Esophagus squamous epithelium (tissue), 5 donors: ENCODE data around the gene ABCB9. TPM values are rescaled to one million over a fixed set of nuclear protein-coding genes. Genes with fewer than 3 reads are reported as not detected.

Experiments used
- DNase-seq: peaks from one replicate; lab custom pipeline; 2025; lab: John Stamatoyannopoulos, UW
- H3K27ac ChIP-seq, 4 donors: fragments of 200-600 bp; sonication (generic); one replicate each; pipeline ENCODE4 v1.5.1; 2016 to 2019; ENCODE audit warnings: mild to moderate bottlenecking in 1 of 4
- H3K27me3 ChIP-seq, 4 donors: fragments of 200-600 bp; sonication (generic); 1 replicate in 3 of 4; 2 replicates in 1 of 4; pipeline versions ENCODE4 v1.5.1 to v1.6.0; 2017 to 2021; ENCODE audit warnings: antibody characterized with exemption in 1 of 4
- H3K36me3 ChIP-seq, 3 donors: fragments of 200-600 bp; sonication (generic); one replicate each; pipeline ENCODE4 v1.5.1; 2016 to 2019
- H3K4me1 ChIP-seq, 3 donors: fragments of 200-600 bp; sonication (generic); one replicate each; pipeline ENCODE4 v1.5.1; 2017 to 2019
- H3K4me3 ChIP-seq, 4 donors: fragments of 200-600 bp; sonication (generic); 1 replicate in 3 of 4; 2 replicates in 1 of 4; pipeline ENCODE4 v1.5.1; 2016 to 2019; ENCODE audit warnings: mild to moderate bottlenecking in 2 of 4, moderate library complexity in 1 of 4
- H3K9me3 ChIP-seq, 3 donors: fragments of 200-600 bp; sonication (generic); one replicate each; pipeline ENCODE4 v1.5.1; 2016 to 2019
- POLR2A ChIP-seq, 4 donors: fragments of 450-650 bp; IDR thresholded peaks; one replicate each; pipeline ENCODE4 v1.6.1; 2017; ENCODE audit warnings: antibody characterized with exemption in 4 of 4, mild to moderate bottlenecking in 4 of 4, moderate library complexity in 3 of 4
- WGBS, 2 donors: methylation state at CpG; one replicate each; pipeline ENCODE4 v1.1.5; 2018; 5-methylcytosine and 5-hydroxymethylcytosine counted together
- intact Hi-C: fragments of 100-400 bp; cut with DNase I; formaldehyde crosslinking; loops from one replicate; pipeline ENCODE4 v1.15.0; 2022
- total RNA-seq, 4 donors: library from RNA; depleted of rRNA; stranded (reverse); fragments of >200 nt; gene quantifications; one replicate each; pipeline ENCODE4 v1.1.0, GENCODE V29; 2016
- TF ChIP-seq, protein P1 (sequence below), 6 experiments: fragments of 450-650 bp in 4 of 6; fragments of 200-600 bp in 2 of 6; sonication (generic) in 2 of 6; IDR thresholded peaks; one replicate each; pipeline ENCODE4 v1.5.1; 2016 to 2019; ENCODE audit warnings: antibody characterized with exemption in 6 of 6, mild to moderate bottlenecking in 4 of 6, moderate library complexity in 4 of 6
- donor health status: DM: yes; HTN: yes; CAD: no.

The ABCB9 gene
- total RNA-seq, 4 donors from 2014 or later, result 2.9 to 5.5 (median 3.3) TPM

DNA sequence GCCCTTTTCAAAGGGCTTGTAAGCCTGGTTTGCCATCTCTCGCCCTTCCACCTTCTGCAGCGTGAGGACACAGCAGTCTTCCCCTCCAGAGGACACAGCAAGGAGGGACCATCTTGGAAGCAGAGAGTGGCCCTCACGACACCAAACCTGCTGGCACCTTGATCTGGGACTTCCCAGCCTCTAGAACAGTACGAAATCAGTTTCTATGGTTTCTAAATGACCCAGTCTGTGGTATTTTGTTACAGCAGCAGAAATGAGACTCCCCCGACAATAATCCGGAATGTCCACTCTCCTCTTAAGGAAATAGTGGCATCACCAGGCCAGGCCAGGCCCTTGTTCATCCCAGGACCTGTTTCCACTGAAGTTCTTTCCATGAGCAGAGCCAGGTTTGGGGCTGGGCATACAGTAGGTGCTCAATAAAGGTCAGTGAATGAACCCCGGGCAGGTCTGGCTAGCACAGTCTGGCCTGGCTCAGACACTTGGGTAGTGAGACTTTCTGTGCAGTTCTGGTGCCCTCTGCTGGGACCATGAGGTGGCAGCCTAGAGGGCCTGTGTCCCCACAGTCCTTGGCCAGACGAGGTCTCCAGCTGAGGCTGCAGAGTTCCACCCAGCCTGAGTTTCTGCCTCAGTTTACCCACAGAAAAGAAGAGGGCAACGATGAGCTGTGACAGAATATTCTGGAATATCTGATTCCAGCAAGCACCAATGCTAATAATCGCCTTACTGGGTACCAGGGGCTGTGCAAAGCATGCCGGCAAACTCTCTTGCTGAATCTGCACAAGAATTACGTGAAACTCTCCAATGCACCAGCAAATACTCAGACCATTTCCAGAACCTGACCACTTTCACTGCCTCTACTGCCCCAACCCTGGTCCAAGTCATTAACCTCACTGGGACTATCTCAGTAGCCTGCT lies 14.0 kb downstream of the ABCB9 start:
- no peaks in the 10 kb centered on the region for H3K27me3 ChIP-seq
- 62 to 74% methylated on average over 8 to 11 of the region's 12 CpGs for WGBS, 2 donors
- H3K36me3 ChIP-seq, result no peaks in the 10 kb centered on the region
- TF ChIP-seq POLR2A (IDR thresholded peaks at IDR 0.05), result no peak
- TF ChIP-seq, protein P1, sequence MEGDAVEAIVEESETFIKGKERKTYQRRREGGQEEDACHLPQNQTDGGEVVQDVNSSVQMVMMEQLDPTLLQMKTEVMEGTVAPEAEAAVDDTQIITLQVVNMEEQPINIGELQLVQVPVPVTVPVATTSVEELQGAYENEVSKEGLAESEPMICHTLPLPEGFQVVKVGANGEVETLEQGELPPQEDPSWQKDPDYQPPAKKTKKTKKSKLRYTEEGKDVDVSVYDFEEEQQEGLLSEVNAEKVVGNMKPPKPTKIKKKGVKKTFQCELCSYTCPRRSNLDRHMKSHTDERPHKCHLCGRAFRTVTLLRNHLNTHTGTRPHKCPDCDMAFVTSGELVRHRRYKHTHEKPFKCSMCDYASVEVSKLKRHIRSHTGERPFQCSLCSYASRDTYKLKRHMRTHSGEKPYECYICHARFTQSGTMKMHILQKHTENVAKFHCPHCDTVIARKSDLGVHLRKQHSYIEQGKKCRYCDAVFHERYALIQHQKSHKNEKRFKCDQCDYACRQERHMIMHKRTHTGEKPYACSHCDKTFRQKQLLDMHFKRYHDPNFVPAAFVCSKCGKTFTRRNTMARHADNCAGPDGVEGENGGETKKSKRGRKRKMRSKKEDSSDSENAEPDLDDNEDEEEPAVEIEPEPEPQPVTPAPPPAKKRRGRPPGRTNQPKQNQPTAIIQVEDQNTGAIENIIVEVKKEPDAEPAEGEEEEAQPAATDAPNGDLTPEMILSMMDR (IDR thresholded peaks at IDR 0.05), result peak; percentile 75 to 92 (median 84)
- intact Hi-C loops, result loop anchor here (2.0 to 10.0 kb wide), 2 partner anchors 91 to 157 kb away; no protein-coding TSS in a partner anchor
- H3K27ac ChIP-seq, result no peak overlapping the region
- no peaks in the 10 kb centered on the region for H3K9me3 ChIP-seq
- H3K4me1 ChIP-seq, result peaks cover 3 to 21% (median 7%) of the 10 kb centered on the region in 3 donors
- DNase-seq, result no peak
- no peak overlapping the region for H3K4me3 ChIP-seq

DNA sequence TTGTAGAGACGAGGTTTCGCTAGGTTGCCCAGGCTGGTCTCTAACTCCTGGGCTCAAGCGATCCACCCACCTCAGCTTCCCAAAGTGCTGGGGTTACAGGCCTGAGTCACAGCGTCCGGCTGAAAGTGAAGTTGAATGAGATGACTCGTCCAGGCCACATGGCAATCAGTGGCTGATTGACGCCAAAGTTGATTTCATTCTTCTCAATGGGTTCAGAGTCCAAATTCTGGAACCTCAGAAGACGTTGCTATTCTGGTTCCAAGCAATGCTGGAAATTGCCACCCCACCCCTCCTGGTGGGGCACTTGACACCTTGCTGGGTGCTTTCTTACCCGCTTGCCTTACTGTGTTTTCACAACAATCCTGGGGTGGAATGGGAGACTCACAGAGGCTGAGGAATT lies 14.9 kb downstream of the ABCB9 start:
- intact Hi-C loops, result loop anchor here (10.0 kb wide), 1 partner anchor 157 kb away; no protein-coding TSS in a partner anchor
- no peaks in the 10 kb centered on the region for H3K27me3 ChIP-seq
- H3K27ac ChIP-seq, result no peak overlapping the region
- no peak for TF ChIP-seq POLR2A (IDR thresholded peaks at IDR 0.05)
- TF ChIP-seq, protein P1 (IDR thresholded peaks at IDR 0.05), result peak in 1 of 6 experiments; percentile 9
- peaks cover 9 to 30% (median 15%) of the 10 kb centered on the region in 3 donors for H3K4me1 ChIP-seq
- WGBS, 2 donors, result 50 to 65% methylated on average over 3 to 9 of the region's 9 CpGs
- no peaks in the 10 kb centered on the region for H3K36me3 ChIP-seq
- no peak for DNase-seq
- H3K4me3 ChIP-seq, result no peak overlapping the region
- H3K9me3 ChIP-seq, result no peaks in the 10 kb centered on the region

DNA sequence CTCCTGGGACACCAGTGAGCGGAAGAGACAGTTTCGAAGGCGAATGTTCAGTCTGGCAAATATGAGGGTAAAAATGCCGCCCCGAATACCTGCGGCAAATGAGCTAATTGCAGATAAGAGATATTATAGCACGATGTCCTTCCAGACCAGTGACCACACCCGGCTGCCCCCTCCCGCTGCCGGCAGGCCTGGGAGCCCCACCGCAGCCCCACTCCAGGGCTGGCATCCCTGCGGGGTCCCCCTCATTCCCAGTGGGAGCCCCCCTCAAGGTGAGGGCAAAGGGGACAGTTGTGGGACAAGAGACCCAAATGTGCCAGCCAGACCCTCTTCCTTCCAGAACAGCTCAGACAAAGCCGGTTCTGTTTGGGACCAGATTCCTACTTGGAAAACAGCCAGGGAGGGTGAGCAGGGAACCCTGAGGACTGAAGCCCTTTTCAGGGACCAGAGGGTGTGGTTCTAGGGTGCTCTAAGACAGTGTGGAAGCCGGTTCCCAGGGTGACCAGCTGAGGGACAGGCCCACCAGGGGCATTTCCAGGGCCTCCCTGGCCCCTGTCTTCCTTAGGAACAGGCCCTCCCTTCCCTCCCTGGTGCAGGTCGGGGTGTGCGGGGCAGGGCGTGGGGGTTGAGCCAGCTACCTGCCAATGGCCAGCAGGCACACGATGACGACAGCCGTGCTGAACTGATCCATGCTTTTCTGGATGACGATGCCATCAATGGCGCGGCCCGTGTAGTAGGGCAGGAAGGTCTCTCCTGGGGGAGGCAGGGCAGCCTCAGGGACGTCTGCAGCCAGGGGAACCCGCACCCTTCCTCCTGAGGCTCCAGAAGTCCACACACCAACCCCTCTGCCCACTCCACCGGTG lies 16.2 kb downstream of the ABCB9 start:
- TF ChIP-seq, protein P1 (IDR thresholded peaks at IDR 0.05), result no peak
- TF ChIP-seq POLR2A (IDR thresholded peaks at IDR 0.05), result no peak
- no peak for DNase-seq
- no peak overlapping the region for H3K4me3 ChIP-seq
- H3K36me3 ChIP-seq, result no peaks in the 10 kb centered on the region
- H3K4me1 ChIP-seq, result peaks cover 21 to 43% (median 26%) of the 10 kb centered on the region in 3 donors
- no peaks in the 10 kb centered on the region for H3K27me3 ChIP-seq
- WGBS, 2 donors, result 78 to 92% methylated on average over 8 to 10 of the region's 27 CpGs
- H3K27ac ChIP-seq, result no peak overlapping the region
- H3K9me3 ChIP-seq, result no peaks in the 10 kb centered on the region
- intact Hi-C loops, result loop anchor here (10.0 kb wide), 1 partner anchor 155 kb away; no protein-coding TSS in a partner anchor

DNA sequence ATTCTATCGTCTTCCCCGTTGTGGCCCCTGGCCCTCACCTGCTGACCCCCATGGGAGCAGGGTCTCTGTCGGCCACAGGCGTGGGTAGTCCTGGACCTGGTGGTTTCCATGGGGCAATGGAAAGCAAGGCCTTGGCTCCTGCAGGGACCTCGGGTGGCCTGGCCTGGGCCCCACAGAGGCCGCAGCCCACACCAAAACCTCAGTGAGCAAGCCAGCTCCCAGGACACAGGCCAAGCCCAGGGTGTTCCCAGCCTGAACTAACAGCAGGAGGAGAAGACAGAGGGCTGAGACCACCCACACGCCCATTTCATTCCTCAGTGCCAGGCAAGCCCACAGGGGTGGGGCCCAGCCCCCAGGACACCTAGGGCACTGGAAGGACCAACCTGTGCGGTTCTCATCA lies 16.9 kb downstream of the ABCB9 start:
- TF ChIP-seq, protein P1 (IDR thresholded peaks at IDR 0.05), result no peak
- TF ChIP-seq POLR2A (IDR thresholded peaks at IDR 0.05), result no peak
- H3K9me3 ChIP-seq, result no peaks in the 10 kb centered on the region
- no peak overlapping the region for H3K27ac ChIP-seq
- WGBS, 2 donors, result 93 to 100% methylated on average over 2 of the region's 8 CpGs
- intact Hi-C loops, result no loop called here
- H3K27me3 ChIP-seq, result no peaks in the 10 kb centered on the region
- no peak for DNase-seq
- no peaks in the 10 kb centered on the region for H3K36me3 ChIP-seq
- H3K4me1 ChIP-seq, result peaks cover 27 to 50% (median 33%) of the 10 kb centered on the region in 3 donors
- no peak overlapping the region for H3K4me3 ChIP-seq
